ENCODE measurements around the gene SHOC2. TPM values are rescaled to one million over a fixed set of nuclear protein-coding genes. Genes with fewer than 3 reads are reported as not detected.

SHOC2 gene
- total and polyA plus RNA-seq, 9 donors, result 19.4 to 91.2 (median 63.1) TPM

- TF ChIP-seq EP300 (IDR thresholded peaks at IDR 0.05) (no peak), POLR2A (IDR thresholded peaks at IDR 0.05) (no peak), CTCF (IDR thresholded peaks at IDR 0.05) (no peak)
- peaks cover 8% of the 10 kb centered on the region for H3K4me1 ChIP-seq (ENCODE audit: insufficient read depth)
- no peaks in the 10 kb centered on the region for H3K9me3 ChIP-seq
- H3K4me3 ChIP-seq, result peak overlapping the region; percentile 95
- no peaks in the 10 kb centered on the region for H3K27me3 ChIP-seq
- peak overlapping the region; percentile 93 to 99 for H3K27ac ChIP-seq
- 0 to 1% (median 1%) methylated on average over 58 to 70 of the region's 70 CpGs for WGBS, 3 donors
- intact Hi-C loops (cut with DNase I), result loop anchor here in 2 of 4 donors (5.0 kb wide), 2 partner anchors 35 to 50 kb away; no protein-coding TSS in a partner anchor
- no peaks in the 10 kb centered on the region for H3K36me3 ChIP-seq
- peak; percentile 69 to 83 (median 82) for DNase-seq
These were observed 47.0 kb upstream of the SHOC2 start for GRCh38 chr10:110872145-110872983.

GRCh38 chr10:110872984-110873923, 46.1 kb upstream of the SHOC2 start:
- Histone ChIP-seq H3K27ac (peak overlapping the region; percentile 93 to 99), H3K4me1 (ENCODE audit: insufficient read depth) (peaks cover 8% of the 10 kb centered on the region), H3K36me3 (no peaks in the 10 kb centered on the region), H3K27me3 (no peaks in the 10 kb centered on the region), H3K9me3 (no peaks in the 10 kb centered on the region), H3K4me3 (peak overlapping the region; percentile 95)
- no peak for TF ChIP-seq CTCF (IDR thresholded peaks at IDR 0.05)
- no peak for TF ChIP-seq EP300 (IDR thresholded peaks at IDR 0.05)
- TF ChIP-seq POLR2A (IDR thresholded peaks at IDR 0.05), result no peak
- 1% methylated on average over 16 of the region's 16 CpGs for WGBS, 3 donors
- DNase-seq, result no peak
- intact Hi-C loops (cut with DNase I), result loop anchor here in 2 of 4 donors (5.0 kb wide), 2 partner anchors 36 to 51 kb away; no protein-coding TSS in a partner anchor

- no peaks in the 10 kb centered on the region for H3K27me3 ChIP-seq
- H3K4me3 ChIP-seq, result peak overlapping the region; percentile 95
- no peak for DNase-seq
- intact Hi-C loops (cut with DNase I), result loop anchor here in 2 of 4 donors (5.0 kb wide), 2 partner anchors 37 to 52 kb away; no protein-coding TSS in a partner anchor
- peaks cover 8% of the 10 kb centered on the region for H3K4me1 ChIP-seq (ENCODE audit: insufficient read depth)
- H3K9me3 ChIP-seq, result no peaks in the 10 kb centered on the region
- TF ChIP-seq CTCF (IDR thresholded peaks at IDR 0.05) (no peak), POLR2A (IDR thresholded peaks at IDR 0.05) (no peak), EP300 (IDR thresholded peaks at IDR 0.05) (no peak)
- peak overlapping the region in 1 of 2 donors; percentile 99 for H3K27ac ChIP-seq
- no peaks in the 10 kb centered on the region for H3K36me3 ChIP-seq
- 18 to 25% (median 20%) methylated on average over 2 of the region's 2 CpGs for WGBS, 3 donors
These were observed 45.5 kb upstream of the SHOC2 start for GRCh38 chr10:110873951-110874350.

- WGBS, 3 donors, result 58 to 66% (median 64%) methylated on average over 2 of the region's 2 CpGs
- H3K4me3 ChIP-seq, result no peak overlapping the region
These were observed 43.4 kb upstream of the SHOC2 start for GRCh38 chr10:110876000-110876399.

More at GRCh38 chr10:110876000-110876399, 43.4 kb upstream of the SHOC2 start:
- H3K27me3 ChIP-seq, result no peaks in the 10 kb centered on the region
- H3K36me3 ChIP-seq, result no peaks in the 10 kb centered on the region
- intact Hi-C loops (cut with DNase I), result no loop called here
- no peaks in the 10 kb centered on the region for H3K9me3 ChIP-seq
- TF ChIP-seq EP300 (IDR thresholded peaks at IDR 0.05) (no peak), POLR2A (IDR thresholded peaks at IDR 0.05) (no peak), CTCF (IDR thresholded peaks at IDR 0.05) (no peak)
- no peak overlapping the region for H3K27ac ChIP-seq
- DNase-seq, result no peak
- H3K4me1 ChIP-seq (ENCODE audit: insufficient read depth), result peaks cover 1% of the 10 kb centered on the region

Data from ovary (tissue), 9 donors.